Measurements from ENCODE around the gene LRRC9.

DNA sequence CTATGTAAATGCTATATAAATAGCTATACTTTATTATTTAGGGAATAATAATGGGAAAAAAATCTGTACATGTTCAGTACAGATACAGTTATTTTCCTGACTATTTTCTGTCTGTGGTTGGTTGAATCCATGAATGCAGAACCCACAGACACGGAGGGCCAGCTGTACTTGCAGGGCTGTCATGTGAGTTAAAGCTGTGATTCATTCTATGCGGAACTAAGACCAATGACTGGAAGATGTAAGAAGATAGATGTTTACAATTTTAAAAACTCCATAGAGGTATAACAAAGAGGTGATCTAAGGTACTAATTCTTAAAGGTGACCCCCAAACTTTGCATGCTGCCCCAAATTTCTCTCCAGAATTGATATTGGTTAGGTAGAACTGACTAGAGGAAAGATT, 186.4 kb downstream of the LRRC9 start:
- TF ChIP-seq, protein P1, sequence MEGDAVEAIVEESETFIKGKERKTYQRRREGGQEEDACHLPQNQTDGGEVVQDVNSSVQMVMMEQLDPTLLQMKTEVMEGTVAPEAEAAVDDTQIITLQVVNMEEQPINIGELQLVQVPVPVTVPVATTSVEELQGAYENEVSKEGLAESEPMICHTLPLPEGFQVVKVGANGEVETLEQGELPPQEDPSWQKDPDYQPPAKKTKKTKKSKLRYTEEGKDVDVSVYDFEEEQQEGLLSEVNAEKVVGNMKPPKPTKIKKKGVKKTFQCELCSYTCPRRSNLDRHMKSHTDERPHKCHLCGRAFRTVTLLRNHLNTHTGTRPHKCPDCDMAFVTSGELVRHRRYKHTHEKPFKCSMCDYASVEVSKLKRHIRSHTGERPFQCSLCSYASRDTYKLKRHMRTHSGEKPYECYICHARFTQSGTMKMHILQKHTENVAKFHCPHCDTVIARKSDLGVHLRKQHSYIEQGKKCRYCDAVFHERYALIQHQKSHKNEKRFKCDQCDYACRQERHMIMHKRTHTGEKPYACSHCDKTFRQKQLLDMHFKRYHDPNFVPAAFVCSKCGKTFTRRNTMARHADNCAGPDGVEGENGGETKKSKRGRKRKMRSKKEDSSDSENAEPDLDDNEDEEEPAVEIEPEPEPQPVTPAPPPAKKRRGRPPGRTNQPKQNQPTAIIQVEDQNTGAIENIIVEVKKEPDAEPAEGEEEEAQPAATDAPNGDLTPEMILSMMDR (IDR thresholded peaks at IDR 0.05): no peak
- no peak for TF ChIP-seq EZH2 (IDR thresholded peaks at IDR 0.05; ENCODE audit: borderline replicate concordance, insufficient read depth, low read depth, low read length, poor library complexity, severe bottlenecking)

Measured in B cell (primary cell).